Prostate gland (tissue), 2 donors: ENCODE results near the gene MLANA.

Source experiments
- POLR2AphosphoS5 ChIP-seq: sonication (generic); formaldehyde crosslinking; IDR thresholded peaks from one replicate; pipeline ENCODE4 v1.6.1; 2017; ENCODE audit warnings: antibody characterized with exemption
- TF ChIP-seq, protein P1 (sequence below), 4 experiments: fragments of 200-600 bp in 2 of 4; fragments of 450-650 bp in 2 of 4; sonication (generic) in 2 of 4; IDR thresholded peaks; 1 replicate in 3 of 4; 2 replicates in 1 of 4; pipeline ENCODE4 v1.5.1; 2016 to 2019; ENCODE audit warnings: antibody characterized with exemption in 4 of 4, mild to moderate bottlenecking in 2 of 4, moderate library complexity in 2 of 4

DNA sequence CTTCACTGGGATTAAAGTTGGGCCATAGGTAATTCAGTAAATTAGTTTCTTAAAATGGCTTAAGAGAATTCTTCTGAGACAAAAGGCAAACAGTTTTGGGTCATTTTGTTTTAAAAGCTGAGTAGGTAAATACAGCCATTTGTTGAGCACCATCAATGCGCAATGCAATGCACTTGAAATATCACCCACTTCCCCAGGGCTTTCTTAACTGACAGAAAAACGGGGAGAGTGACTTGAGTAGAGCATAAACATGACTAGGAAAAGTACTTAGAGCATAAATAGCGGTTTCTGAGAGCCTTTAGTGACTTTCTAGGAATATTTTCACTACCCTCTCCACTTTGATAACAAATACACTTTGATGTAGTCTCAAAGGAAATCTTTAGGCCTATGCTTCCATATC is 27.2 kb downstream of the MLANA start:
- no peak for TF ChIP-seq POLR2AphosphoS5
- TF ChIP-seq, protein P1, sequence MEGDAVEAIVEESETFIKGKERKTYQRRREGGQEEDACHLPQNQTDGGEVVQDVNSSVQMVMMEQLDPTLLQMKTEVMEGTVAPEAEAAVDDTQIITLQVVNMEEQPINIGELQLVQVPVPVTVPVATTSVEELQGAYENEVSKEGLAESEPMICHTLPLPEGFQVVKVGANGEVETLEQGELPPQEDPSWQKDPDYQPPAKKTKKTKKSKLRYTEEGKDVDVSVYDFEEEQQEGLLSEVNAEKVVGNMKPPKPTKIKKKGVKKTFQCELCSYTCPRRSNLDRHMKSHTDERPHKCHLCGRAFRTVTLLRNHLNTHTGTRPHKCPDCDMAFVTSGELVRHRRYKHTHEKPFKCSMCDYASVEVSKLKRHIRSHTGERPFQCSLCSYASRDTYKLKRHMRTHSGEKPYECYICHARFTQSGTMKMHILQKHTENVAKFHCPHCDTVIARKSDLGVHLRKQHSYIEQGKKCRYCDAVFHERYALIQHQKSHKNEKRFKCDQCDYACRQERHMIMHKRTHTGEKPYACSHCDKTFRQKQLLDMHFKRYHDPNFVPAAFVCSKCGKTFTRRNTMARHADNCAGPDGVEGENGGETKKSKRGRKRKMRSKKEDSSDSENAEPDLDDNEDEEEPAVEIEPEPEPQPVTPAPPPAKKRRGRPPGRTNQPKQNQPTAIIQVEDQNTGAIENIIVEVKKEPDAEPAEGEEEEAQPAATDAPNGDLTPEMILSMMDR (IDR thresholded peaks at IDR 0.05): no peak
